Right atrium auricular region (tissue), 2 donors: ENCODE results near the gene NPTXR. TPM values are rescaled to one million over a fixed set of nuclear protein-coding genes. Genes with fewer than 3 reads are reported as not detected.

Experiments
- DNase-seq: peaks from one replicate; pipeline ENCODE4 v3.0.0-alpha.2; 2019; ENCODE audit warnings: low spot score
- H3K27ac ChIP-seq, 2 donors: fragments of 200-600 bp; sonication (generic); 1 replicate in 1 of 2; 2 replicates in 1 of 2; pipeline ENCODE4 v1.5.1; 2016 to 2019
- H3K27me3 ChIP-seq, 2 donors: fragments of 200-600 bp; sonication (generic); one replicate each; pipeline versions ENCODE4 v1.5.1 to v1.6.0; 2017 to 2019
- H3K36me3 ChIP-seq: fragments of 200-600 bp; sonication (generic); one replicate; pipeline ENCODE4 v1.5.1; 2016
- H3K4me1 ChIP-seq, 2 donors: fragments of 200-600 bp; sonication (generic); one replicate each; pipeline versions ENCODE4 v1.5.1 to v1.6.0; 2017 to 2019
- H3K4me3 ChIP-seq, 2 donors: fragments of 200-600 bp; sonication (generic); 1 replicate in 1 of 2; 2 replicates in 1 of 2; pipeline ENCODE4 v1.5.1; 2017 to 2019; ENCODE audit warnings: mild to moderate bottlenecking in 1 of 2, moderate library complexity in 1 of 2
- H3K9me3 ChIP-seq, 2 donors: fragments of 200-600 bp; sonication (generic); one replicate each; pipeline ENCODE4 v1.5.1; 2019
- CTCF ChIP-seq, 2 donors: fragments of 200-600 bp; sonication (generic); IDR thresholded peaks; one replicate each; pipeline ENCODE4 v1.5.1; 2019; ENCODE audit warnings: antibody characterized with exemption in 2 of 2
- total RNA-seq, 2 donors: library from RNA; depleted of rRNA; stranded (reverse); fragments of >200 nt; gene quantifications; one replicate each; pipeline ENCODE4 v1.1.0, GENCODE V29; 2016

Gene NPTXR
- total RNA-seq, 2 donors from 2014 or later: 18.0 to 24.6 TPM

- H3K27me3 ChIP-seq: no peaks in the 10 kb centered on the region
- DNase-seq: no peak
- H3K27ac ChIP-seq: no peak overlapping the region
- no peaks in the 10 kb centered on the region for H3K9me3 ChIP-seq
- no peak overlapping the region for H3K4me3 ChIP-seq
- no peaks in the 10 kb centered on the region for H3K36me3 ChIP-seq
- TF ChIP-seq CTCF (IDR thresholded peaks at IDR 0.05): no peak
- no peaks in the 10 kb centered on the region for H3K4me1 ChIP-seq
Measured at GRCh38 chr22:38830026-38830844, 13.6 kb downstream of the NPTXR start.

- no peaks in the 10 kb centered on the region for H3K27me3 ChIP-seq
- no peaks in the 10 kb centered on the region for H3K36me3 ChIP-seq
- H3K9me3 ChIP-seq: no peaks in the 10 kb centered on the region
- no peak overlapping the region for H3K4me3 ChIP-seq
- no peak for DNase-seq
- no peak overlapping the region for H3K27ac ChIP-seq
- no peak for TF ChIP-seq CTCF (IDR thresholded peaks at IDR 0.05)
- no peaks in the 10 kb centered on the region for H3K4me1 ChIP-seq
Measured at GRCh38 chr22:38829485-38829884, 14.3 kb downstream of the NPTXR start.

GRCh38 chr22:38828616-38829205 lies 15.1 kb downstream of the NPTXR start:
- H3K36me3 ChIP-seq: no peaks in the 10 kb centered on the region
- DNase-seq: no peak
- H3K27me3 ChIP-seq: no peaks in the 10 kb centered on the region
- H3K9me3 ChIP-seq: no peaks in the 10 kb centered on the region
- H3K4me1 ChIP-seq: no peaks in the 10 kb centered on the region
- no peak overlapping the region for H3K4me3 ChIP-seq
- H3K27ac ChIP-seq: no peak overlapping the region
- no peak for TF ChIP-seq CTCF (IDR thresholded peaks at IDR 0.05)

GRCh38 chr22:38828191-38828590 lies 15.6 kb downstream of the NPTXR start:
- Histone ChIP-seq H3K27ac (no peak overlapping the region), H3K4me1 (no peaks in the 10 kb centered on the region), H3K4me3 (no peak overlapping the region), H3K9me3 (no peaks in the 10 kb centered on the region), H3K27me3 (no peaks in the 10 kb centered on the region), H3K36me3 (no peaks in the 10 kb centered on the region)
- no peak for TF ChIP-seq CTCF (IDR thresholded peaks at IDR 0.05)
- DNase-seq: no peak

GRCh38 chr22:38827510-38827909 lies 16.3 kb downstream of the NPTXR start:
- TF ChIP-seq CTCF (IDR thresholded peaks at IDR 0.05): no peak
- Histone ChIP-seq H3K4me3 (no peak overlapping the region), H3K9me3 (no peaks in the 10 kb centered on the region), H3K27ac (no peak overlapping the region), H3K4me1 (no peaks in the 10 kb centered on the region), H3K27me3 (no peaks in the 10 kb centered on the region), H3K36me3 (no peaks in the 10 kb centered on the region)
- DNase-seq: no peak
